DND-41 (cell line): Measurements from ENCODE around the gene SDCCAG8.

Source experiments
- ATAC-seq: fragments of 200-7000 bp; cut with Tn5 transposase; 3 replicates; pipeline ENCODE4 v1.9.1; 2021; ENCODE audit warnings: low read depth; ENCODE audit not compliant: insufficient read depth
- DNase-seq: peaks from one replicate; pipeline ENCODE4 v3.0.0-alpha.2; 2020
- H2AFZ ChIP-seq: 2 replicates; pipeline ENCODE4 v1.6.0; 2012; ENCODE audit warnings: low read depth, low read length
- H3K27ac ChIP-seq: 2 replicates; pipeline ENCODE4 v1.5.1; 2012; ENCODE audit warnings: low read length, inconsistent platforms
- H3K27me3 ChIP-seq: fragments of 200-600 bp; sonication (generic); 2 replicates; pipeline ENCODE4 v1.6.0; 2012; ENCODE audit warnings: low read length, mild to moderate bottlenecking, inconsistent platforms; ENCODE audit not compliant: insufficient read depth, poor library complexity
- H3K36me3 ChIP-seq: 2 replicates; pipeline ENCODE4 v1.5.1; 2012; ENCODE audit warnings: low read length, inconsistent platforms; ENCODE audit not compliant: insufficient read depth
- H3K4me1 ChIP-seq: 2 replicates; pipeline ENCODE4 v1.5.1; 2012; ENCODE audit warnings: mild to moderate bottlenecking, low read length; ENCODE audit not compliant: insufficient read depth
- H3K4me2 ChIP-seq: 2 replicates; pipeline ENCODE4 v1.6.0; 2012; ENCODE audit warnings: mild to moderate bottlenecking, moderate library complexity, low read length, inconsistent platforms; ENCODE audit not compliant: insufficient read depth
- H3K4me3 ChIP-seq, 2 experiments: fragments of 200-600 bp in 1 of 2; shearing (Covaris generic) in 1 of 2; 2 replicates each; pipeline ENCODE4 v1.5.1; 2012 to 2016; ENCODE audit warnings: inconsistent platforms in 2 of 2, low read length in 2 of 2, mild to moderate bottlenecking in 2 of 2, low read depth in 1 of 2, moderate library complexity in 1 of 2
- H3K79me2 ChIP-seq: 2 replicates; pipeline ENCODE4 v1.6.0; 2012; ENCODE audit warnings: low read length, inconsistent platforms; ENCODE audit not compliant: insufficient read depth
- H3K9ac ChIP-seq: 2 replicates; pipeline ENCODE4 v1.6.0; 2012; ENCODE audit warnings: low read depth, mild to moderate bottlenecking, inconsistent platforms, low read length, moderate library complexity
- H3K9me3 ChIP-seq: 2 replicates; pipeline ENCODE4 v1.5.1; 2012; ENCODE audit warnings: low read length, moderate library complexity, mild to moderate bottlenecking, inconsistent platforms; ENCODE audit not compliant: insufficient read depth, severe bottlenecking
- H4K20me1 ChIP-seq: 2 replicates; pipeline ENCODE4 v1.6.0; 2012; ENCODE audit warnings: low read length; ENCODE audit not compliant: insufficient read depth
- EZH2 ChIP-seq: IDR thresholded peaks from 3 replicates; pipeline ENCODE4 v1.6.1; 2012; ENCODE audit warnings: borderline replicate concordance, low read depth, mild to moderate bottlenecking, moderate library complexity, low read length, inconsistent platforms; ENCODE audit not compliant: severe bottlenecking
- TF ChIP-seq, protein P1 (sequence below): IDR thresholded peaks from 2 replicates; pipeline ENCODE4 v1.5.1; 2012; ENCODE audit warnings: borderline replicate concordance, low read length, moderate library complexity, mild to moderate bottlenecking; ENCODE audit not compliant: poor library complexity, severe bottlenecking; ENCODE audit errors: extremely low read depth

The SDCCAG8 gene

GRCh38 chr1:243523766-243524165 lies 267.9 kb downstream of the SDCCAG8 start:
- no peaks in the 10 kb centered on the region for H4K20me1 ChIP-seq
- no peak overlapping the region for H3K9ac ChIP-seq
- H2AFZ ChIP-seq: no peak overlapping the region
- no peaks in the 10 kb centered on the region for H3K27me3 ChIP-seq
- H3K36me3 ChIP-seq: no peaks in the 10 kb centered on the region
- H3K4me3 ChIP-seq: no peak overlapping the region
- no peak overlapping the region for H3K4me2 ChIP-seq
- H3K79me2 ChIP-seq: no peaks in the 10 kb centered on the region
- no peaks in the 10 kb centered on the region for H3K9me3 ChIP-seq
- no peaks in the 10 kb centered on the region; the same call in 1 of the 2 replicates for H3K4me1 ChIP-seq
- no peak for TF ChIP-seq EZH2
- TF ChIP-seq, protein P1, sequence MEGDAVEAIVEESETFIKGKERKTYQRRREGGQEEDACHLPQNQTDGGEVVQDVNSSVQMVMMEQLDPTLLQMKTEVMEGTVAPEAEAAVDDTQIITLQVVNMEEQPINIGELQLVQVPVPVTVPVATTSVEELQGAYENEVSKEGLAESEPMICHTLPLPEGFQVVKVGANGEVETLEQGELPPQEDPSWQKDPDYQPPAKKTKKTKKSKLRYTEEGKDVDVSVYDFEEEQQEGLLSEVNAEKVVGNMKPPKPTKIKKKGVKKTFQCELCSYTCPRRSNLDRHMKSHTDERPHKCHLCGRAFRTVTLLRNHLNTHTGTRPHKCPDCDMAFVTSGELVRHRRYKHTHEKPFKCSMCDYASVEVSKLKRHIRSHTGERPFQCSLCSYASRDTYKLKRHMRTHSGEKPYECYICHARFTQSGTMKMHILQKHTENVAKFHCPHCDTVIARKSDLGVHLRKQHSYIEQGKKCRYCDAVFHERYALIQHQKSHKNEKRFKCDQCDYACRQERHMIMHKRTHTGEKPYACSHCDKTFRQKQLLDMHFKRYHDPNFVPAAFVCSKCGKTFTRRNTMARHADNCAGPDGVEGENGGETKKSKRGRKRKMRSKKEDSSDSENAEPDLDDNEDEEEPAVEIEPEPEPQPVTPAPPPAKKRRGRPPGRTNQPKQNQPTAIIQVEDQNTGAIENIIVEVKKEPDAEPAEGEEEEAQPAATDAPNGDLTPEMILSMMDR: no peak
- no peak for DNase-seq
- no peak overlapping the region for H3K27ac ChIP-seq
- ATAC-seq: no peak

GRCh38 chr1:243525085-243525487 lies 269.2 kb downstream of the SDCCAG8 start:
- Histone ChIP-seq H2AFZ (no peak overlapping the region), H3K79me2 (no peaks in the 10 kb centered on the region), H3K4me2 (no peak overlapping the region), H3K4me3 (no peak overlapping the region), H3K36me3 (no peaks in the 10 kb centered on the region), H4K20me1 (no peaks in the 10 kb centered on the region), H3K27ac (no peak overlapping the region), H3K9me3 (no peaks in the 10 kb centered on the region), H3K27me3 (no peaks in the 10 kb centered on the region), H3K9ac (no peak overlapping the region), H3K4me1 (no peaks in the 10 kb centered on the region; the same call in 1 of the 2 replicates)
- TF ChIP-seq, protein P1: no peak
- TF ChIP-seq EZH2: no peak
- ATAC-seq (peak; percentile 52; the same call in 1 of the 3 replicates), DNase-seq (no peak)

- Histone ChIP-seq H3K4me3 (no peak overlapping the region), H3K4me1 (no peaks in the 10 kb centered on the region; the same call in 1 of the 2 replicates), H3K36me3 (no peaks in the 10 kb centered on the region), H3K79me2 (no peaks in the 10 kb centered on the region), H2AFZ (no peak overlapping the region), H3K27me3 (no peaks in the 10 kb centered on the region), H3K9ac (no peak overlapping the region), H3K9me3 (no peaks in the 10 kb centered on the region), H3K4me2 (no peak overlapping the region), H3K27ac (peak overlapping the region; percentile 1; the same call in 1 of the 2 replicates), H4K20me1 (no peaks in the 10 kb centered on the region)
- no peak for TF ChIP-seq EZH2
- TF ChIP-seq, protein P1: no peak
- ATAC-seq (no peak), DNase-seq (no peak)
Measured at GRCh38 chr1:243526180-243526579, 270.3 kb downstream of the SDCCAG8 start.

GRCh38 chr1:243528459-243529121 lies 272.7 kb downstream of the SDCCAG8 start:
- ATAC-seq (no peak), DNase-seq (no peak)
- Histone ChIP-seq H3K9ac (no peak overlapping the region), H4K20me1 (no peaks in the 10 kb centered on the region), H3K4me3 (no peak overlapping the region), H3K27ac (no peak overlapping the region), H2AFZ (no peak overlapping the region), H3K27me3 (no peaks in the 10 kb centered on the region), H3K79me2 (no peaks in the 10 kb centered on the region), H3K9me3 (no peaks in the 10 kb centered on the region), H3K36me3 (no peaks in the 10 kb centered on the region), H3K4me1 (no peaks in the 10 kb centered on the region; the same call in 1 of the 2 replicates), H3K4me2 (no peak overlapping the region)
- TF ChIP-seq, protein P1: no peak
- no peak for TF ChIP-seq EZH2
